T-helper 17 cell (primary cell): ENCODE results near the gene PIGU. TPM values are rescaled to one million over a fixed set of nuclear protein-coding genes. Genes with fewer than 3 reads are reported as not detected.

ENCODE experiments used
- ATAC-seq: fragments of 150-1000 bp; cut with Tn5 transposase; 2 replicates; pipeline ENCODE4 v1.10.0; 2021; ENCODE audit warnings: mild to moderate bottlenecking, moderate library complexity
- DNase-seq, 3 donors: peaks; one replicate each; pipeline versions ENCODE4 v3.0.0 to v3.0.0-alpha.2; 2020 to 2021
- H3K9me3 ChIP-seq: one replicate; pipeline ENCODE4 v1.7.0; 2013; ENCODE audit warnings: low read length, mild to moderate bottlenecking; ENCODE audit not compliant: control insufficient read depth, poor library complexity, severe bottlenecking
- H3K27ac Mint-ChIP-seq: one replicate; pipeline ENCODE4 v1.8.0; 2022; ENCODE audit warnings: mild to moderate bottlenecking, moderate library complexity, mixed read lengths
- H3K27me3 Mint-ChIP-seq: one replicate; pipeline ENCODE4 v1.8.0; 2022; ENCODE audit warnings: mixed read lengths
- H3K36me3 Mint-ChIP-seq: one replicate; pipeline ENCODE4 v1.8.0; 2022; ENCODE audit warnings: low read depth, mixed read lengths
- H3K4me1 Mint-ChIP-seq: one replicate; pipeline ENCODE4 v1.8.0; 2022; ENCODE audit warnings: mild to moderate bottlenecking, mixed read lengths
- H3K4me3 Mint-ChIP-seq: one replicate; pipeline ENCODE4 v1.8.0; 2022; ENCODE audit warnings: mild to moderate bottlenecking, moderate library complexity, mixed read lengths
- total RNA-seq, 4 donors: library from RNA in 2 of 4; stranded (reverse) in 2 of 4; gene quantifications; one replicate each; pipeline ENCODE4 v1.2.3 and lab custom pipeline; 2022 to 2026

PIGU gene
- total RNA-seq, 2 donors from 2014 or later, result 8.4 to 10.2 TPM

- Mint-ChIP-seq H3K36me3 (peaks cover 5% of the 10 kb centered on the region), H3K4me3 (no peak overlapping the region), H3K27me3 (no peaks in the 10 kb centered on the region), H3K4me1 (peaks cover 11% of the 10 kb centered on the region), H3K27ac (peak overlapping the region; percentile 78)
- no peaks in the 10 kb centered on the region for H3K9me3 ChIP-seq
- no peak for DNase-seq
- ATAC-seq, result no peak
Measured at GRCh38 chr20:34570859-34571306, 106.0 kb downstream of the PIGU start.

GRCh38 chr20:34569598-34569997 lies 107.3 kb downstream of the PIGU start:
- DNase-seq (no peak), ATAC-seq (no peak)
- Mint-ChIP-seq H3K4me1 (peaks cover 12% of the 10 kb centered on the region), H3K27ac (no peak overlapping the region), H3K27me3 (no peaks in the 10 kb centered on the region), H3K36me3 (peaks cover 7% of the 10 kb centered on the region), H3K4me3 (no peak overlapping the region)
- no peaks in the 10 kb centered on the region for H3K9me3 ChIP-seq

GRCh38 chr20:34567892-34568865 lies 108.7 kb downstream of the PIGU start:
- DNase-seq (no peak), ATAC-seq (no peak)
- Mint-ChIP-seq H3K27me3 (no peaks in the 10 kb centered on the region), H3K4me3 (no peak overlapping the region), H3K4me1 (peaks cover 13% of the 10 kb centered on the region), H3K27ac (peak overlapping the region; percentile 14), H3K36me3 (peaks cover 6% of the 10 kb centered on the region)
- no peaks in the 10 kb centered on the region for H3K9me3 ChIP-seq

GRCh38 chr20:34566978-34567891 lies 109.7 kb downstream of the PIGU start:
- no peak overlapping the region for H3K4me3 Mint-ChIP-seq
- peaks cover 13% of the 10 kb centered on the region for H3K4me1 Mint-ChIP-seq
- H3K27ac Mint-ChIP-seq, result peak overlapping the region; percentile 14
- DNase-seq, result no peak
- no peaks in the 10 kb centered on the region for H3K9me3 ChIP-seq
- peaks cover 6% of the 10 kb centered on the region for H3K36me3 Mint-ChIP-seq
- no peaks in the 10 kb centered on the region for H3K27me3 Mint-ChIP-seq
- ATAC-seq, result no peak

GRCh38 chr20:34564833-34565232 lies 112.1 kb downstream of the PIGU start:
- DNase-seq, result no peak
- H3K27ac Mint-ChIP-seq, result no peak overlapping the region

GRCh38 chr20:34562641-34563040 lies 114.3 kb downstream of the PIGU start:
- Mint-ChIP-seq H3K36me3 (peaks cover 6% of the 10 kb centered on the region), H3K27ac (peak overlapping the region; percentile 96), H3K4me3 (no peak overlapping the region), H3K27me3 (no peaks in the 10 kb centered on the region), H3K4me1 (peaks cover 24% of the 10 kb centered on the region)
- ATAC-seq (no peak), DNase-seq (no peak)
- no peaks in the 10 kb centered on the region for H3K9me3 ChIP-seq

More at GRCh38 chr20:34564833-34565232, 112.1 kb downstream of the PIGU start:
- Mint-ChIP-seq H3K36me3 (peaks cover 6% of the 10 kb centered on the region), H3K27me3 (no peaks in the 10 kb centered on the region), H3K4me1 (peaks cover 15% of the 10 kb centered on the region), H3K4me3 (no peak overlapping the region)
- no peak for ATAC-seq
- no peaks in the 10 kb centered on the region for H3K9me3 ChIP-seq

GRCh38 chr20:34561661-34562060 lies 115.2 kb downstream of the PIGU start:
- no peaks in the 10 kb centered on the region for H3K9me3 ChIP-seq
- H3K27ac Mint-ChIP-seq, result peak overlapping the region; percentile 96
- DNase-seq (no peak), ATAC-seq (no peak)
- peaks cover 6% of the 10 kb centered on the region for H3K36me3 Mint-ChIP-seq
- H3K4me3 Mint-ChIP-seq, result peak overlapping the region; percentile 75
- H3K27me3 Mint-ChIP-seq, result no peaks in the 10 kb centered on the region
- peaks cover 30% of the 10 kb centered on the region for H3K4me1 Mint-ChIP-seq

- peaks cover 26% of the 10 kb centered on the region for H3K4me1 Mint-ChIP-seq
- H3K9me3 ChIP-seq, result no peaks in the 10 kb centered on the region
- ATAC-seq, result no peak
- peaks cover 3% of the 10 kb centered on the region for H3K36me3 Mint-ChIP-seq
- H3K4me3 Mint-ChIP-seq, result no peak overlapping the region
- DNase-seq, result no peak
- H3K27me3 Mint-ChIP-seq, result no peaks in the 10 kb centered on the region
- H3K27ac Mint-ChIP-seq, result peak overlapping the region; percentile 96
Measured at GRCh38 chr20:34560614-34561013, 116.3 kb downstream of the PIGU start.

- no peaks in the 10 kb centered on the region for H3K9me3 ChIP-seq
- Mint-ChIP-seq H3K36me3 (peaks cover 2% of the 10 kb centered on the region), H3K4me3 (peak overlapping the region; percentile 80), H3K4me1 (peaks cover 24% of the 10 kb centered on the region), H3K27ac (peak overlapping the region; percentile 77), H3K27me3 (no peaks in the 10 kb centered on the region)
- ATAC-seq (no peak), DNase-seq (no peak)
Measured at GRCh38 chr20:34560141-34560523, 116.8 kb downstream of the PIGU start.

- Mint-ChIP-seq H3K36me3 (peaks cover under 1% of the 10 kb centered on the region), H3K4me1 (peaks cover 23% of the 10 kb centered on the region), H3K27ac (peak overlapping the region; percentile 77), H3K4me3 (peak overlapping the region; percentile 74), H3K27me3 (no peaks in the 10 kb centered on the region)
- H3K9me3 ChIP-seq, result no peaks in the 10 kb centered on the region
- no peak for ATAC-seq
- DNase-seq, result peak in 1 of 3 donors; percentile 17
Measured at GRCh38 chr20:34559311-34560140, 117.4 kb downstream of the PIGU start.

- no peaks in the 10 kb centered on the region for H3K36me3 Mint-ChIP-seq
- peak within 1 kb of the TSS; percentile 99 for H3K27ac Mint-ChIP-seq
- peaks cover 22% of the 10 kb centered on the region for H3K4me1 Mint-ChIP-seq
- no peaks in the 10 kb centered on the region for H3K9me3 ChIP-seq
- ATAC-seq, result peak; percentile 90
- DNase-seq, result peak; percentile 94 to 98 (median 97)
- H3K27me3 Mint-ChIP-seq, result no peaks in the 10 kb centered on the region
- peak within 1 kb of the TSS; percentile 93 for H3K4me3 Mint-ChIP-seq
Measured at GRCh38 chr20:34558320-34559218, 118.3 kb downstream of the PIGU start, which contains the start of gene MAP1LC3A. TSS of gene MAP1LC3A (plus strand) at chr20:34558718. CDS start at chr20:34558869, 151 bp downstream.
